IPS-18c (cell line): ENCODE results near the gene DOCK8.
"Not testable (repeated sequence)": the region's sequence is repeated elsewhere in the genome, so short reads cannot be mapped to it uniquely, and the experiment has no call there.

Experiments
- H3K4me3 ChIP-seq: 2 replicates; pipeline ENCODE4 v1.7.0; 2013; ENCODE audit warnings: low read depth, mild to moderate bottlenecking, low read length, moderate library complexity; ENCODE audit not compliant: insufficient read depth
- H3K9me3 ChIP-seq: one replicate; pipeline ENCODE4 v1.6.1; 2013; ENCODE audit warnings: mild to moderate bottlenecking, low read length, moderate library complexity; ENCODE audit not compliant: control insufficient read depth, insufficient read depth

The DOCK8 gene

GRCh38 chr9:221989-222776 lies 7.5 kb downstream of the DOCK8 start:
- H3K4me3 ChIP-seq, result no peak overlapping the region
- H3K9me3 ChIP-seq, result no peaks in the 10 kb centered on the region

GRCh38 chr9:223152-223551 lies 8.5 kb downstream of the DOCK8 start:
- no peaks in the 10 kb centered on the region for H3K9me3 ChIP-seq
- H3K4me3 ChIP-seq, result no peak overlapping the region

GRCh38 chr9:224026-224425 lies 9.4 kb downstream of the DOCK8 start:
- no peaks in the 10 kb centered on the region for H3K9me3 ChIP-seq
- no peak overlapping the region for H3K4me3 ChIP-seq

- Histone ChIP-seq H3K4me3 (no peak overlapping the region), H3K9me3 (no peaks in the 10 kb centered on the region)
These were observed 10.2 kb downstream of the DOCK8 start for GRCh38 chr9:224582-225520.

GRCh38 chr9:227860-228259 lies 13.2 kb downstream of the DOCK8 start:
- Histone ChIP-seq H3K9me3 (no peaks in the 10 kb centered on the region), H3K4me3 (no peak overlapping the region)

GRCh38 chr9:228929-229695 lies 14.4 kb downstream of the DOCK8 start:
- no peak overlapping the region for H3K4me3 ChIP-seq
- H3K9me3 ChIP-seq, result no peaks in the 10 kb centered on the region

- H3K9me3 ChIP-seq, H3K4me3 ChIP-seq: not testable (repeated sequence)
These were observed 17.0 kb downstream of the DOCK8 start for GRCh38 chr9:231625-232024.

- not testable (repeated sequence) for H3K9me3 ChIP-seq, H3K4me3 ChIP-seq
These were observed 19.0 kb downstream of the DOCK8 start for GRCh38 chr9:233708-234107.

GRCh38 chr9:237141-237857 lies 22.6 kb downstream of the DOCK8 start:
- Histone ChIP-seq H3K9me3 (no peaks in the 10 kb centered on the region), H3K4me3 (no peak overlapping the region)

GRCh38 chr9:237858-238345 lies 23.2 kb downstream of the DOCK8 start:
- Histone ChIP-seq H3K4me3 (no peak overlapping the region), H3K9me3 (no peaks in the 10 kb centered on the region)

GRCh38 chr9:242461-243080 lies 27.9 kb downstream of the DOCK8 start:
- H3K4me3 ChIP-seq, result no peak overlapping the region
- H3K9me3 ChIP-seq, result no peaks in the 10 kb centered on the region

GRCh38 chr9:248278-248961 lies 33.8 kb downstream of the DOCK8 start:
- Histone ChIP-seq H3K9me3 (no peaks in the 10 kb centered on the region), H3K4me3 (no peak overlapping the region)

- H3K9me3 ChIP-seq, result no peaks in the 10 kb centered on the region
- no peak overlapping the region for H3K4me3 ChIP-seq
These were observed 34.4 kb downstream of the DOCK8 start for GRCh38 chr9:249025-249424.

GRCh38 chr9:250039-250438 lies 35.4 kb downstream of the DOCK8 start:
- H3K9me3 ChIP-seq, result no peaks in the 10 kb centered on the region
- no peak overlapping the region for H3K4me3 ChIP-seq

GRCh38 chr9:250625-251024 lies 36.0 kb downstream of the DOCK8 start:
- H3K9me3 ChIP-seq, result no peaks in the 10 kb centered on the region
- H3K4me3 ChIP-seq, result no peak overlapping the region

- no peaks in the 10 kb centered on the region for H3K9me3 ChIP-seq
- no peak overlapping the region for H3K4me3 ChIP-seq
These were observed 36.7 kb downstream of the DOCK8 start for GRCh38 chr9:251398-251797.
